GM12873 (cell line): Measurements from ENCODE around the gene GOLGA6L7.

Experiments used
- TF ChIP-seq, protein P1 (sequence below): IDR thresholded peaks from 2 replicates; pipeline ENCODE4 v1.5.1; 2012; ENCODE audit warnings: low read depth, mild to moderate bottlenecking, moderate library complexity, low read length, control low read depth; ENCODE audit not compliant: insufficient read depth; ENCODE audit errors: missing control alignments

GOLGA6L7 gene

DNA sequence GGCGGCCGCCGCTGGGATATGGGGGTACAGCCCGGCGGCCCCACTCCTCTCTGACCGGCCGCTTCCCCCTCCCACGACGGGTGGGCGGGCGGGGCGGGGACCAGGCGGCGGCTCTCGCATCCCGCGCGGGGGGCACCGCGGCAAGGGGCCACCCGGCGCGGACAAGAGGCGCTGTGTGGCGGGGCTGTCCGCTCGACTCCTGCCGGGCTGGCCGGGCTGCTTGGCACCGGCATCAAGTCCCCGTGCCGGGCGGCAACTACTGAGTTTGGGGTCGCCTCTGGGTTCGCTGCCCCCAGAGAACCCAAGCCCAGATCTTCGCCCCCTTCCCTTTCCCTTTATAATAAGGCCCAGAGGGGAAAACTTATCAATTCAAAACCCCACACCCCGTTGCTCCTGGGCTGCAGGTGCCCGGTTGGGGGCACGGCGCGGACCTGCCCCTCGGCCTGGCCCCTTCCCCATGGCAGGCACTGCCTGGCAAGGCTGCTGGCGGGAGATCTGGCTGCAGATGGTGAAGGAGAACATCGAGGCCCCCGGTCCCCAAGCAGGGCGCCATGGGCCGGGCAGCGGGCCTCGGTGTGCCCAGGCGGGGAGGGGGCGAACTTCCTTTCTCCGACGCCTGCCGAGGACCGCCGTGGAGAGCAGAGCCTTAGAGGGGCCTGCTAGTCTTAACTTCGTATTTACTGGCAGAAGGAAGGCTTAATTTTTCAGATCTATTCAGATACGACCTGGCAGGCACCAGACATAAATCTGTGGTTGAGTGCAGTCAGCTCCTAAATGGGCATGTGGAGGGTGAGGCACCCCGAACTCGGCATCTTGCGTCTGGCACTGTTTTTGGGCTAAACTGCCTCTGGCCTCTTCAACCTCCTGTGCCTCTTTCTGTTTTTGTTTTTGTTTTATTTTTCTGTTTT is 38.2 kb upstream of the GOLGA6L7 start:
- TF ChIP-seq, protein P1, sequence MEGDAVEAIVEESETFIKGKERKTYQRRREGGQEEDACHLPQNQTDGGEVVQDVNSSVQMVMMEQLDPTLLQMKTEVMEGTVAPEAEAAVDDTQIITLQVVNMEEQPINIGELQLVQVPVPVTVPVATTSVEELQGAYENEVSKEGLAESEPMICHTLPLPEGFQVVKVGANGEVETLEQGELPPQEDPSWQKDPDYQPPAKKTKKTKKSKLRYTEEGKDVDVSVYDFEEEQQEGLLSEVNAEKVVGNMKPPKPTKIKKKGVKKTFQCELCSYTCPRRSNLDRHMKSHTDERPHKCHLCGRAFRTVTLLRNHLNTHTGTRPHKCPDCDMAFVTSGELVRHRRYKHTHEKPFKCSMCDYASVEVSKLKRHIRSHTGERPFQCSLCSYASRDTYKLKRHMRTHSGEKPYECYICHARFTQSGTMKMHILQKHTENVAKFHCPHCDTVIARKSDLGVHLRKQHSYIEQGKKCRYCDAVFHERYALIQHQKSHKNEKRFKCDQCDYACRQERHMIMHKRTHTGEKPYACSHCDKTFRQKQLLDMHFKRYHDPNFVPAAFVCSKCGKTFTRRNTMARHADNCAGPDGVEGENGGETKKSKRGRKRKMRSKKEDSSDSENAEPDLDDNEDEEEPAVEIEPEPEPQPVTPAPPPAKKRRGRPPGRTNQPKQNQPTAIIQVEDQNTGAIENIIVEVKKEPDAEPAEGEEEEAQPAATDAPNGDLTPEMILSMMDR = no peak

DNA sequence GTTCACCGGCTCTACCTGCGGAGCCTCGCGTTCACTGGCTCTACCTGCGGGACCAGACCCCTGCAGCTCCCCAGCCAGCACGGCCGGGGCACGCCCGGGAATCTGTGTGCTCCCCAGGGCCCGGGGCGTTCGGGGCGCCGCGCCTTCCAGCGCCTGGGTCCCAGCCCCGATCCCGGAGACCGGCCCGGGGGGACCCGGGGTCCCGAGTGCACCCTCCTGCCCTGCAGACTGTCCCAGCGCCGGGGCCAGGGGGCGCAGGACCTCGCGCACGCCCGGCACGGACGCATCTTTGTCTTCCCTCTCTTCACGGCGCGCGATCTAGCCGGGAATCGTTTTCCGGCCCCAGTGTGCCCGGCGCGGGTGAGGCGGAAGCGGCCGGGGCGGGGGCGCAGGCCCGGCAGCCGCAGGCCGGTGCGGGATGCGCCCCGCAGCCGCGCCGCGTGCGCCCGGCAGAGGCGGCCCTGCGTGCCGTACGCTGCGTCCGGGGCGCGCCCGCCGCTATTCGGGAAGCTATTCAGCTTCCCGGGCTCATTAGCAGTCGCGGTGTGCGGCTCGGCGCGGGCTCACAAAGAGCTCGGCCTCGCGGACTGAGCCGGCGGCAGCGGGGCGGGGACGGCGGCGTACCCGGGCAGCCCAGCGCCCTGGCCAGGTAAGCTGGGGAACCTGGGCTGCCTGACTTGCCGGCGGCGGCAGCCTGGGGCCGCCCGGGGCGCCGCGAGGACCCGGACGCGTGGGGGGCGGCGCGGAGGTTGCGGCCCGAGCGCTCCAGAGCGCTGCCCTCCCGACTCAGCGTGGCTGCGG is 37.4 kb upstream of the GOLGA6L7 start, which contains the start of gene APBA2:
Gene APBA2, plus strand, starts transcription at position 345 of the 801 bp plus-strand sequence. CDS start 167,911 bp downstream, outside the sequence.
- TF ChIP-seq, protein P1 = no peak

DNA sequence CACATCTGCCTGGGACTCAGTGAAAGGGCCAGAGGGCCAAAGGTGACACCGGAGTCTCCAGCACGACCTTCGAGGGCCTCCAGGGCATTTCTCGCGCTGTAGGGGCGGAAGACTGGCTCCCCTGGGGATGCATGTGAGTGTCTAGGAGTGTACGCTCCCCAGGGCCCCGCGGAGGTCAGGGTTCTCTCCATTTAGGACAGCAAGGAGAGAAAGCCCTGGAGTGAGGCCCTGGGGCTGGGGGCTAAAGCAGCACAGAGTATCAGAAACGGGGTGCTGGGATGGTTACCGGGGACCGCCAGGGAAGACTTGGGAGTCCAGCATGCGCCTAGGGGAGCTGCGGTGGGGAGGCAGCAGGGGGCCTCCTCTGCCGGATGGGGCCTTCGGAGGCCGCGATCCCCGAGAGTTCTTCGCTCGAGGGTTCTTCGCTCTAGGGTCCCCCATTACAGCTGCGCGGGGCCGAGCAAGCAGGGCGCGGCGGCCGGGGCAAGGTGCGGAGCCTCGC is 36.7 kb upstream of the GOLGA6L7 start:
- TF ChIP-seq, protein P1 = no peak

DNA sequence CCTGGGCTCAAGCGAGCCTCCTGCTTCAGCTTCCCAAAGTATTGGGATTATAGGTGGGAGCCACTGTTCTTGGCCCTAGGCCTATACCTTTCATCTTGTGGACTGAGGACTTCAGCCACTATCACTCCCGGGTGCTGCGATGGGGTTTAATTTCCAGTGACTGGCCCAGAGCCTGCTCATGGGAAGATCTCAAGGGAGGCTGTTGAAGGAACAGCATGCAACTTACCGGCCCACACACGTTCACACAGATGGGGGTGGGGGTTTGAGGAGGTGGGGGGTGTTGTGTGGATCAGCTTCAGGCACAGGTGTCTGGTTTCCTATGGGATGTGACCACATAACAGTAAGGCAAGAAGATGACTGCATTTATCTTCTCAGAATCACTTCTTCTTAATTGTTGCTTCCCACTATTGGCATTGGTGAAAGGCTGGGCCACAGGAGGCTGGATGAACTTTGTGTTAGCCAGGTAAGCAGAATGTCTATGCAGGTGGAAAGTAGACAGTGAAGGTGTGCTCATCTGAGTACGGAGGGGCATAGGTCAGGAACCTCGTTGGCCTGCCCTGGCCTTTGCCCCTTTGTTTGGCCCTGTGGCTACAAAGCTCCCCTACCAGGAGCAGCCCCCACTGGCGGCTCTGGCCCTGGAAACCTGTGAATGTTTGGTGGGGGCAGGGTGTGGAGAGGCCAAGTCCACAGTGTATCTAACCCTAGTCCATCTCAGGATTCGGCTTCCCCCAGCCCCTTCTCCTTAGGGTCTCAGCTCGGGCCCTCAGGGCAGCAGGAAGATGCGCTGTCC is 35.9 kb upstream of the GOLGA6L7 start:
- TF ChIP-seq, protein P1 = no peak

DNA sequence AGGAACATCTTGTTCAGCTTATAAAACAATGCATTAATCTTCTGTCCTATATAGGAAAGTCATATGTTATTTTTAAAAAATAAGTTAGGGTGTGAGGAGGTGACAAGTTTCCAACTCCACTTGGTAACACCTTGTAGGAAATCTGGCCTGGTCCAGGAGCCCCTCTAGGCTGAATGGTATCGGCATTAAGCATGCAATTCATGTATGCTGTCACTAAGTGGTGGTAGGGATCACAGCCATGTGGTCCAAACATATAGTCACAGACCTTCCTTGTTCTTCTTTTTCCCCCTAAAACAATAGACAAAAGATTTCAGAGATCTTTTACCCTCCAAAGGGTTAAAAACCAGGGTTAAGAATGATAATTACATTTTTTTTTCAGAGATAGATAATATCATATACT is 33.2 kb upstream of the GOLGA6L7 start:
- TF ChIP-seq, protein P1 = no peak

DNA sequence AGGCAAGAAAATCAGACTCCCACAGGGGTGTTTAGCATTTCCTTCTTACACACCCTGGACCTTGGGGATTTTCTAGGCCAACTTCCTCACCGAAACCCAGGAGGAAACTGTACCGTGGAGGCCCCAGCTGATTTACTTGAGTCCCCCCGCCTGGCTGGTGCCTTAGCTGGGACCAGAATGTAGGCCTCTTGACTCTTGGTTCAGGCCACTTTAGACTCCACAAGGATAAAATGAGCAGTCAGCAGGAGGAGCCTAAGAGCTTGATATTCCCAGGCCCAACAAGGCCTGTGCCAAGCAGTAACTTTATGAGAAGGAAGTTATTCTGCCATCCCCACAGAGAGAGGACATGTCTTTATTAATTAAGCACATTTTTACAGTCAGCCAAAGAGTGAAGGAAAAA is 32.7 kb upstream of the GOLGA6L7 start:
- TF ChIP-seq, protein P1 = no peak
